ENCODE measurements around the gene LENG8.

DNA sequence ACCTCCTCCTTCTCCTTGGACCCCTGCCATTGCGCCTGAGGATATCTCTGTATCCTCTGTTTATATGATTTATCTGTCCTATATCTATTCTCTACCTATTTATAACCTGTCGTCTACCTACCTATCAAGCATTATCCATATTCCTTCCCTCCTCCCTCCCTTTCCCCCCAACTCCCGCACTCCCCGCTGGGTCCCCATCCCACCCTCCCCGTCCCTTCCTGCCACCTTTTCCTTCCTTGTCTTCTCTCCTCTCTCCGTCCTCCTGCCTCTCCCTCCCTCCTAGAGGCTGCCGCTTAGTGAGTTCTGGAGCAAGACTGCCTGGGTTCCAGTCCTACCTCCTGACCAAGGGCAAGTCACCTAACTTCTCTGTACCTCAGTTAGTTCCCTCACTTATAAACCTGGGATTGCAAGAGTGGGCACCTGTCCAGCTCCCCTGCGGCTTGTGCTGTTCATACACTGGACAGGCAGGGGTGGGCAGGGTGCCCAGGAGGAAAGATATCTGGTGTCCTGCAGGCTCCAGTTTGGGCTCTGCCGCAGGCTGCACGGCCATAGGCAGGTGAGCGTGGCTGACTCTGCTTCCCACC, 17.7 kb upstream of the LENG8 start:
- TF ChIP-seq CTCF (IDR thresholded peaks at IDR 0.05; ENCODE audit: control extremely low read depth in 1 of 3, insufficient read depth in 1 of 3, low read depth in 1 of 3, low read length in 3 of 3): no peak
- TF ChIP-seq POLR2A (IDR thresholded peaks at IDR 0.05; ENCODE audit: control extremely low read depth in 1 of 2, low read depth in 2 of 2, low read length in 2 of 2): no peak
- no peak for TF ChIP-seq CHD1 (IDR thresholded peaks at IDR 0.05; ENCODE audit: low read depth, low read length)
- TF ChIP-seq, protein P1, sequence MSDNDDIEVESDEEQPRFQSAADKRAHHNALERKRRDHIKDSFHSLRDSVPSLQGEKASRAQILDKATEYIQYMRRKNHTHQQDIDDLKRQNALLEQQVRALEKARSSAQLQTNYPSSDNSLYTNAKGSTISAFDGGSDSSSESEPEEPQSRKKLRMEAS (IDR thresholded peaks at IDR 0.05): no peak
- TF ChIP-seq BCL11A (IDR thresholded peaks at IDR 0.05; ENCODE audit: low read depth in 2 of 2, low read length in 2 of 2): no peak

Measured in H1 (cell line).